Measurements from ENCODE around the gene REXO2.

REXO2 gene

GRCh38 chr11:114439229-114440120 lies at the start of gene REXO2:
REXO2 (plus strand) TSS chr11:114439467; CDS start chr11:114439529, 62 bp downstream.
- Histone ChIP-seq H3K9me3 (ENCODE audit: control insufficient read depth in 2 of 2, low read length in 2 of 2) (no peaks in the 10 kb centered on the region), H3K4me1 (ENCODE audit: control insufficient read depth, insufficient read depth, low read length) (peaks cover 12% of the 10 kb centered on the region), H3K27me3 (ENCODE audit: control insufficient read depth in 1 of 2, insufficient read depth in 2 of 2, low read length in 2 of 2) (no peaks in the 10 kb centered on the region), H3K36me3 (ENCODE audit: control insufficient read depth in 2 of 2, insufficient read depth in 2 of 2, low read length in 2 of 2) (peaks cover 4 to 7% of the 10 kb centered on the region in 2 donors), H3K27ac (ENCODE audit: low read length) (peak within 1 kb of the TSS; percentile 94), H3K9ac (ENCODE audit: low read length in 2 of 2) (peak within 1 kb of the TSS; percentile 87 to 90), H3K4me3 (ENCODE audit: low read length in 2 of 2) (peak within 1 kb of the TSS; percentile 95 to 99)

GRCh38 chr11:114392735-114393667 lies 46.3 kb upstream of the REXO2 start:
- H3K36me3 ChIP-seq (ENCODE audit: control insufficient read depth in 2 of 2, insufficient read depth in 2 of 2, low read length in 2 of 2): no peaks in the 10 kb centered on the region
- H3K9ac ChIP-seq (ENCODE audit: low read length in 2 of 2): no peak overlapping the region
- H3K4me3 ChIP-seq (ENCODE audit: low read length in 2 of 2): no peak overlapping the region
- no peak overlapping the region for H3K27ac ChIP-seq (ENCODE audit: low read length)
- no peaks in the 10 kb centered on the region for H3K27me3 ChIP-seq (ENCODE audit: control insufficient read depth in 1 of 2, insufficient read depth in 2 of 2, low read length in 2 of 2)
- no peaks in the 10 kb centered on the region for H3K4me1 ChIP-seq (ENCODE audit: control insufficient read depth, insufficient read depth, low read length)
- H3K9me3 ChIP-seq (ENCODE audit: control insufficient read depth in 2 of 2, low read length in 2 of 2): no peaks in the 10 kb centered on the region

GRCh38 chr11:114395736-114396135 lies 43.5 kb upstream of the REXO2 start:
- Histone ChIP-seq H3K9me3 (ENCODE audit: control insufficient read depth in 2 of 2, low read length in 2 of 2) (no peaks in the 10 kb centered on the region), H3K4me1 (ENCODE audit: control insufficient read depth, insufficient read depth, low read length) (no peaks in the 10 kb centered on the region), H3K36me3 (ENCODE audit: control insufficient read depth in 2 of 2, insufficient read depth in 2 of 2, low read length in 2 of 2) (no peaks in the 10 kb centered on the region), H3K9ac (ENCODE audit: low read length in 2 of 2) (no peak overlapping the region), H3K4me3 (ENCODE audit: low read length in 2 of 2) (no peak overlapping the region), H3K27me3 (ENCODE audit: control insufficient read depth in 1 of 2, insufficient read depth in 2 of 2, low read length in 2 of 2) (no peaks in the 10 kb centered on the region), H3K27ac (ENCODE audit: low read length) (no peak overlapping the region)

- Histone ChIP-seq H3K27ac (ENCODE audit: low read length) (no peak overlapping the region), H3K9ac (ENCODE audit: low read length in 2 of 2) (no peak overlapping the region), H3K36me3 (ENCODE audit: control insufficient read depth in 2 of 2, insufficient read depth in 2 of 2, low read length in 2 of 2) (no peaks in the 10 kb centered on the region), H3K4me1 (ENCODE audit: control insufficient read depth, insufficient read depth, low read length) (no peaks in the 10 kb centered on the region), H3K27me3 (ENCODE audit: control insufficient read depth in 1 of 2, insufficient read depth in 2 of 2, low read length in 2 of 2) (no peaks in the 10 kb centered on the region), H3K9me3 (ENCODE audit: control insufficient read depth in 2 of 2, low read length in 2 of 2) (no peaks in the 10 kb centered on the region), H3K4me3 (ENCODE audit: low read length in 2 of 2) (no peak overlapping the region)
These were observed 42.4 kb upstream of the REXO2 start for GRCh38 chr11:114396916-114397315.

GRCh38 chr11:114397349-114397982 lies 41.8 kb upstream of the REXO2 start:
- Histone ChIP-seq H3K36me3 (ENCODE audit: control insufficient read depth in 2 of 2, insufficient read depth in 2 of 2, low read length in 2 of 2) (no peaks in the 10 kb centered on the region), H3K27me3 (ENCODE audit: control insufficient read depth in 1 of 2, insufficient read depth in 2 of 2, low read length in 2 of 2) (no peaks in the 10 kb centered on the region), H3K9me3 (ENCODE audit: control insufficient read depth in 2 of 2, low read length in 2 of 2) (no peaks in the 10 kb centered on the region), H3K4me3 (ENCODE audit: low read length in 2 of 2) (no peak overlapping the region), H3K4me1 (ENCODE audit: control insufficient read depth, insufficient read depth, low read length) (no peaks in the 10 kb centered on the region), H3K27ac (ENCODE audit: low read length) (no peak overlapping the region), H3K9ac (ENCODE audit: low read length in 2 of 2) (no peak overlapping the region)

- Histone ChIP-seq H3K9me3 (ENCODE audit: control insufficient read depth in 2 of 2, low read length in 2 of 2) (no peaks in the 10 kb centered on the region), H3K9ac (ENCODE audit: low read length in 2 of 2) (peak overlapping the region in 1 of 2 donors; percentile 99), H3K27ac (ENCODE audit: low read length) (no peak overlapping the region), H3K4me1 (ENCODE audit: control insufficient read depth, insufficient read depth, low read length) (no peaks in the 10 kb centered on the region), H3K4me3 (ENCODE audit: low read length in 2 of 2) (no peak overlapping the region), H3K36me3 (ENCODE audit: control insufficient read depth in 2 of 2, insufficient read depth in 2 of 2, low read length in 2 of 2) (no peaks in the 10 kb centered on the region), H3K27me3 (ENCODE audit: control insufficient read depth in 1 of 2, insufficient read depth in 2 of 2, low read length in 2 of 2) (no peaks in the 10 kb centered on the region)
These were observed 40.9 kb upstream of the REXO2 start for GRCh38 chr11:114398303-114398920.

GRCh38 chr11:114399490-114400215 lies 39.6 kb upstream of the REXO2 start:
- H3K9ac ChIP-seq (ENCODE audit: low read length in 2 of 2): peak overlapping the region; percentile 99
- H3K4me1 ChIP-seq (ENCODE audit: control insufficient read depth, insufficient read depth, low read length): no peaks in the 10 kb centered on the region
- H3K9me3 ChIP-seq (ENCODE audit: control insufficient read depth in 2 of 2, low read length in 2 of 2): no peaks in the 10 kb centered on the region
- no peaks in the 10 kb centered on the region for H3K36me3 ChIP-seq (ENCODE audit: control insufficient read depth in 2 of 2, insufficient read depth in 2 of 2, low read length in 2 of 2)
- H3K4me3 ChIP-seq (ENCODE audit: low read length in 2 of 2): peak overlapping the region; percentile 88 to 98
- peak overlapping the region; percentile 98 for H3K27ac ChIP-seq (ENCODE audit: low read length)
- no peaks in the 10 kb centered on the region for H3K27me3 ChIP-seq (ENCODE audit: control insufficient read depth in 1 of 2, insufficient read depth in 2 of 2, low read length in 2 of 2)

- no peaks in the 10 kb centered on the region for H3K4me1 ChIP-seq (ENCODE audit: control insufficient read depth, insufficient read depth, low read length)
- no peaks in the 10 kb centered on the region for H3K27me3 ChIP-seq (ENCODE audit: control insufficient read depth in 1 of 2, insufficient read depth in 2 of 2, low read length in 2 of 2)
- peak within 1 kb of the TSS; percentile 88 to 98 for H3K4me3 ChIP-seq (ENCODE audit: low read length in 2 of 2)
- H3K9ac ChIP-seq (ENCODE audit: low read length in 2 of 2): peak within 1 kb of the TSS; percentile 99
- H3K27ac ChIP-seq (ENCODE audit: low read length): peak within 1 kb of the TSS; percentile 98
- H3K36me3 ChIP-seq (ENCODE audit: control insufficient read depth in 2 of 2, insufficient read depth in 2 of 2, low read length in 2 of 2): no peaks in the 10 kb centered on the region
- H3K9me3 ChIP-seq (ENCODE audit: control insufficient read depth in 2 of 2, low read length in 2 of 2): no peaks in the 10 kb centered on the region
These were observed 38.9 kb upstream of the REXO2 start, which contains the start of the genes C11orf71 and RBM7 for GRCh38 chr11:114400216-114400914. C11orf71 (minus strand) TSS chr11:114400511; CDS start chr11:114400331, 180 bp downstream. RBM7 (plus strand) TSS chr11:114400666; CDS start chr11:114400672, 6 bp downstream.

- Histone ChIP-seq H3K9me3 (ENCODE audit: control insufficient read depth in 2 of 2, low read length in 2 of 2) (no peaks in the 10 kb centered on the region), H3K36me3 (ENCODE audit: control insufficient read depth in 2 of 2, insufficient read depth in 2 of 2, low read length in 2 of 2) (peaks cover under 1 to 2% of the 10 kb centered on the region in 2 donors), H3K4me1 (ENCODE audit: control insufficient read depth, insufficient read depth, low read length) (no peaks in the 10 kb centered on the region), H3K4me3 (ENCODE audit: low read length in 2 of 2) (peak overlapping the region; percentile 88 to 98), H3K9ac (ENCODE audit: low read length in 2 of 2) (peak overlapping the region; percentile 99), H3K27me3 (ENCODE audit: control insufficient read depth in 1 of 2, insufficient read depth in 2 of 2, low read length in 2 of 2) (no peaks in the 10 kb centered on the region), H3K27ac (ENCODE audit: low read length) (peak overlapping the region; percentile 98)
These were observed 38.4 kb upstream of the REXO2 start for GRCh38 chr11:114400915-114401223.
